Peyer's patch (tissue), 4 donors: ENCODE data around the gene NHSL1. TPM values are rescaled to one million over a fixed set of nuclear protein-coding genes. Genes with fewer than 3 reads are reported as not detected.

Experiments used
- DNase-seq, 3 donors: peaks; one replicate each; pipeline ENCODE4 v3.0.0-alpha.2; 2017 to 2019
- H3K27ac ChIP-seq, 4 donors: fragments of 200-600 bp; sonication (generic); one replicate each; pipeline ENCODE4 v1.5.1; 2016 to 2019
- H3K27me3 ChIP-seq, 2 donors: fragments of 200-600 bp; sonication (generic); one replicate each; pipeline ENCODE4 v1.5.1; 2019
- H3K36me3 ChIP-seq, 3 donors: fragments of 200-600 bp; sonication (generic); one replicate each; pipeline ENCODE4 v1.5.1; 2016 to 2019
- H3K4me1 ChIP-seq, 4 donors: fragments of 200-600 bp; sonication (generic); one replicate each; pipeline ENCODE4 v1.5.1; 2016 to 2019
- H3K4me3 ChIP-seq, 4 donors: fragments of 200-600 bp; sonication (generic); 1 replicate in 3 of 4; 2 replicates in 1 of 4; pipeline ENCODE4 v1.5.1; 2016 to 2019; ENCODE audit warnings: mild to moderate bottlenecking in 1 of 4
- H3K9me3 ChIP-seq, 4 donors: fragments of 200-600 bp; sonication (generic); one replicate each; pipeline ENCODE4 v1.5.1; 2016 to 2019; ENCODE audit warnings: mild to moderate bottlenecking in 1 of 4
- CTCF ChIP-seq, 6 experiments: fragments of 450-650 bp in 4 of 6; fragments of 200-600 bp in 2 of 6; sonication (generic) in 1 of 6; IDR thresholded peaks; one replicate each; pipeline ENCODE4 v1.5.1; 2017 to 2019; ENCODE audit warnings: antibody characterized with exemption in 6 of 6, mild to moderate bottlenecking in 3 of 6, moderate library complexity in 1 of 6
- POLR2A ChIP-seq, 2 donors: fragments of 450-650 bp; IDR thresholded peaks; one replicate each; pipeline ENCODE4 v1.5.1; 2017; ENCODE audit warnings: antibody characterized with exemption in 2 of 2, mild to moderate bottlenecking in 2 of 2, moderate library complexity in 2 of 2
- small RNA-seq, 2 donors: library from RNA; depleted of rRNA; stranded (forward); fragments of <200 nt; gene quantifications; one replicate each; pipeline ENCODE3, GENCODE V24; 2016
- total RNA-seq, 4 donors: library from RNA; depleted of rRNA; stranded (reverse); fragments of >200 nt; gene quantifications; one replicate each; pipeline ENCODE4 v1.1.0, GENCODE V29; 2016

Gene NHSL1
- total RNA-seq, 4 donors from 2014 or later = 48.7 to 187 (median 160) TPM

- Histone ChIP-seq H3K27ac (no peak overlapping the region), H3K4me1 (no peaks in the 10 kb centered on the region), H3K4me3 (no peak overlapping the region), H3K36me3 (no peaks in the 10 kb centered on the region), H3K9me3 (no peaks in the 10 kb centered on the region), H3K27me3 (no peaks in the 10 kb centered on the region)
- TF ChIP-seq CTCF (IDR thresholded peaks at IDR 0.05) = peak in 3 of 6 experiments; percentile 11 to 29 (median 24)
- no peak for TF ChIP-seq POLR2A (IDR thresholded peaks at IDR 0.05)
- no peak for DNase-seq
Measured at GRCh38 chr6:138372711-138373463, 126.4 kb downstream of the NHSL1 start.

Small RNA genes lying within 50 kb of the gene (small RNA-seq; reads per million reads assigned to genes)
- gene AL031003.1 = 0 reads per million in 2 donors
- gene AL391669.1 = 0 to 0.06 reads per million in 2 donors
- 0 reads per million in 2 donors for gene MIR3145

Other genes with a start within 250 kb of the NHSL1 start
- gene SMIM28, start 121.6 kb downstream of the NHSL1 start, total RNA-seq = not detected
- gene HEBP2, start 95.3 kb downstream of the NHSL1 start, total RNA-seq = 10 to 100 TPM; 30.4 to 85.8 (median 46.6) TPM